HG02840 (cell line): Measurements from ENCODE around the gene ANKS1B.
"Not testable (repeated sequence)": the region's sequence is repeated elsewhere in the genome, so short reads cannot be mapped to it uniquely, and the experiment has no call there.

Source experiments
- ATAC-seq: cut with Tn5 transposase; IDR thresholded peaks from one replicate; pipeline ENCODE4 v1.9.1; 2021; ENCODE audit warnings: mild to moderate bottlenecking, moderate library complexity, moderate number of reproducible peaks; ENCODE audit not compliant: unreplicated experiment, low FRiP score

Gene ANKS1B

GRCh38 chr12:99392091-99392850, 592.5 kb downstream of the ANKS1B start:
- no peak for ATAC-seq

GRCh38 chr12:99390707-99391106, 594.0 kb downstream of the ANKS1B start:
- ATAC-seq = no peak

GRCh38 chr12:99389751-99390150, 595.0 kb downstream of the ANKS1B start:
- ATAC-seq = no peak

- no peak for ATAC-seq
Measured at GRCh38 chr12:99388671-99389195, 596.0 kb downstream of the ANKS1B start.

- ATAC-seq = no peak
Measured at GRCh38 chr12:99387661-99388060, 597.1 kb downstream of the ANKS1B start.

GRCh38 chr12:99386907-99387306, 597.8 kb downstream of the ANKS1B start:
- no peak for ATAC-seq

- ATAC-seq = no peak
Measured at GRCh38 chr12:99383258-99383657, 601.5 kb downstream of the ANKS1B start.

- ATAC-seq = peak; percentile 93
Measured at GRCh38 chr12:99381992-99382391, 602.7 kb downstream of the ANKS1B start.

- no peak for ATAC-seq
Measured at GRCh38 chr12:99380701-99381100, 604.0 kb downstream of the ANKS1B start.

GRCh38 chr12:99374023-99374422, 610.7 kb downstream of the ANKS1B start:
- ATAC-seq = no peak

GRCh38 chr12:99372257-99372920, 612.3 kb downstream of the ANKS1B start:
- no peak for ATAC-seq

GRCh38 chr12:99370421-99371138, 614.2 kb downstream of the ANKS1B start:
- no peak for ATAC-seq

- ATAC-seq = no peak
Measured at GRCh38 chr12:99367181-99367580, 617.6 kb downstream of the ANKS1B start.

- no peak for ATAC-seq
Measured at GRCh38 chr12:99352269-99352668, 632.5 kb downstream of the ANKS1B start.

- no peak for ATAC-seq
Measured at GRCh38 chr12:99343960-99344359, 640.8 kb downstream of the ANKS1B start.

GRCh38 chr12:99339663-99340062, 645.1 kb downstream of the ANKS1B start:
- no peak for ATAC-seq

GRCh38 chr12:99334285-99335056, 650.3 kb downstream of the ANKS1B start:
- ATAC-seq = no peak

GRCh38 chr12:99332936-99333591, 651.7 kb downstream of the ANKS1B start:
- ATAC-seq = no peak

GRCh38 chr12:99330216-99330615, 654.5 kb downstream of the ANKS1B start:
- no peak for ATAC-seq

GRCh38 chr12:99321210-99321609, 663.5 kb downstream of the ANKS1B start:
- ATAC-seq = not testable (repeated sequence)
